HG03025 (cell line): Measurements from ENCODE around the gene ULK1.
"Not testable (repeated sequence)": the region's sequence is repeated elsewhere in the genome, so short reads cannot be mapped to it uniquely, and the experiment has no call there.

Experiments used
- ATAC-seq: cut with Tn5 transposase; IDR thresholded peaks from one replicate; pipeline ENCODE4 v1.9.1; 2021; ENCODE audit warnings: mild to moderate bottlenecking, moderate library complexity; ENCODE audit not compliant: unreplicated experiment, low FRiP score

ULK1 gene

DNA sequence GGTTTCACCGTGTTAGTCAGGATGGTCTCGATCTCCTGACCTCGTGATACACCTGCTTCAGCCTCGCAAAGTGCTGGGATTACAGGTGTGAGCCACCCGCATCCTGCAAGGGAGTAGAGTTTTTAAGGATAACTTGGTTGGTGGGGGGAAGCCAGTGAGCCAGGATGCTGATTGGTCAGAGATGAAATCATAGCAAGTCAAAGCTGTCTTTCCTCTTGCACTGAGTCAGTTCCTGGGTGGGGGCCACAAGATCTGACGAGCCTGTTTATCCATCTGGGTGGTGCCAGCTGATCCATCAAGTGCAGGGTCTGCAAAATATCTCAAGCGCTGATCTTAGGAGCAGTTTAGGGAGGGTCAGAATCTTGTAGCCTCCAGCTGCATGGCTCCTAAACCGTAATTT lies 9.3 kb upstream of the ULK1 start:
- not testable (repeated sequence) for ATAC-seq

DNA sequence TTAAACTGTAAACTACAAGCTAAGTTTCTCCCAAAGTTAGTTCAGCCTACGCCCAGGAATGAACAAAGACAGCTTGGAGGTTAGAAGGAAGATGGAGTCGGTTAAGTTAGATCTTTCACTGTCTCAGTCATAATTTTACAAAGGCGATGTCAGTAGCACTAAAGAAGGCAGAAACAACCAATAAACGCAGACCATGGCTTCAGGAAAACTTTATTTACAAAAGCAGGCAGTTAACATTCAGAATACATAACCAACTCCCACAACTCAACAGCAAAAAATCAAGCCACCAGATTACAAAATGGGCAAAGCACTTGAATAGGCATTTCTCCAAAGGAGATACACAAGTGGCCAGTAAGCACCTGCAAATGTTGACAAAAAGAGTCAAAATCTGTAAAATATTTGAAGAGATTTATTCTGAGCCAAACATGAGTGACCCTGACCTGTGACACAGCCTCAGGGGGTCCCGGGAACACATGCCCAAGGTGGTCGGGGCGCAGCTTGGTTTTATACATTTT lies 8.8 kb upstream of the ULK1 start:
- ATAC-seq, result no peak

DNA sequence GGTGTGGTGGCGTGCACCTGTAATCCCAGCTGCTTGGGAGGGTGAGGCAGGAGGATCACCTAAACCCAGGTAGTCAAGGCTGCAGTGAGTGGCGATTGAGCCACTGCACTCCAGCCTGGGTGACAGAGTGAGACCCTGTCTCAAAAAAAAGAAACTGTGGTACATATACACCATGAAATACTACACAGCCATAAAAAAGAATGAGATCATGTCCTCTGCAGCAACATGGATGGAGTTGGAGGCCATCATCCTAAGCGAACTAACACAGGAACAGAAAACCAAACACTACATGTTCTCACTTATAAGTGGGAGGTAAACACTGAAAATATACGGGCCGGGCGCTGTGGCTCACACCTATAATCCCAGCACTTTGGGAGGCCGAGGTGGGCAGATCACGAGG lies 2.7 kb upstream of the ULK1 start:
- not testable (repeated sequence) for ATAC-seq

- no peak for ATAC-seq
Observed at GRCh38 chr12:131892711-131893604, 1.5 kb upstream of the ULK1 start.

DNA sequence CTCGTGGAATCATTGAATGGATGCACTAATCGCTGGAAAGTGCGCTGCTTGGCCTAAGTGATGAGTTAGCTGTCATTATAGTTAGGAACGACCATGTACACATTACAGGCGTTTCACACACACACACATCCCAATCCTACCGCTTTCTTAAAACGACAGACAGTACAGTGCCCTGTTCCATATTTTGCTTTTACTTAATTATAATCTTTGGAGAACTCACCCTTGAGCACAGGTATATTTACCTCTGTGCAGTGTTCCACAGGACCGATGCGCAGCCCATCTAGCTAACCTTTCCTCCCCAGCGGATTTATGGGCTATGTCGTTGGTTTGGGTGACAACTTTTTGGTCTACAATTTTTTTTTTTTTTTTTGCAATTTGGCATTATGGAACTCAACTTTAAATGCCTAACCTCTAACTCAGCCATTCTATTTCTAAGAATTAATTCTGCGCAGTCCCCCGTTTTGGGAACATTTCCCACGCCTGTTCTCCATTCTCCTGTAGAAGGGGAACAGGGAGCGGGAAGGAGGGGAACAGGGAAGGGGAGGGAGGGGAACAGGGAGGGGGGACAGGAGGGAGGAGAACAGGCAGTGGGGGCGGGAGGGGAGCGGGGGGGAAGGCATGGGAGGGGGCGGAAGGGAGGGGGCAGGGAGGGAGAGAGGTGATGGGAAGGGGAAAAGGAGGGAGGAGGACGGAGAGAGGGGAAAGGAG lies 663 bp upstream of the ULK1 start:
- no peak for ATAC-seq

DNA sequence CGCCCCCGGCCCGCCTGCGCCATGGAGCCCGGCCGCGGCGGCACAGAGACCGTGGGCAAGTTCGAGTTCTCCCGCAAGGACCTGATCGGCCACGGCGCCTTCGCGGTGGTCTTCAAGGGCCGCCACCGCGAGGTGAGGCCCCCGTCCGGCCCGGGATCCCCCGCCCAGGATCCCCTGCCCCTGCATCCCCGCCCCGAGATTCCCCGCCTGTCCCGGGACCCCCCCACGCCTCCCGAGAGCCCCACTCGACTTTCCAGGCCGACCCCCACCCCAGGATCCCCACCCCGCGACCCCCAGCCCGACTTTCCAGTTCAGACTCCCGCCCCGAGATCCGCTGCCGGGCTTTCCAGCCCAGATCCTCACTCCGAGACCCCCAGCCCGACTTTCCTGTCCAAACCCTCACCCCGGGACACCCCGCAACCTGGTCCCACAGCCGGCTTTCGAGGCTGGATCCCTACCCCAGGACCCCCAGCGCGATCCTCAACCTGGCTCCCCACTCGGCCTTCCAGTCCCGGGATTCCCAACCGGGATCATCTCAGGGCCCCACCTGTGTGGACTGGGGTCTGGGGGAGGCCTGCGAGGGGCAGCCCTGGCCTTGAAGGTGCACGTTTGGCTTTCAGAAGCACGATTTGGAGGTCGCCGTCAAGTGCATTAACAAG lies 688 bp downstream of the ULK1 start:
- ATAC-seq, result peak; percentile 1

DNA sequence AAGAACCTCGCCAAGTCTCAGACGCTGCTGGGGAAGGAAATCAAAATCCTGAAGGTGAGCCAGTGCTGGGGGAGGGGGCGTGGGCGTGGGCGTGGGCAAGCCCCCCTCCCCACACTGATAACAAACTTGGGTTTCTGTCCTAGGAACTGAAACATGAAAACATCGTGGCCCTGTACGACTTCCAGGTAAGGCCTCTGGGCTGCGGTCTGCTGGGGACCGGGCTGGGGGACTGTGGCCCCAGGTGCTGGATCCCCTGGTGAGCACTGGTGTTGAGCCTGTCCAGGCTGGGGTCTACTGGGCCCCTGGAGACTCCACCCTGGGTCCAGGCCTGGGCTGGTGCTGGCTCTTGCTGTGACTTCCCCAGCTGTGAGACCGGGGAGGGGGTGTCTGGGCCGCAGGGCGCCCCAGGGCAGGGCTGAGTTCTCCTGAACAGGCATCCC lies 1.2 kb downstream of the ULK1 start:
- ATAC-seq, result peak; percentile 19

- peak; percentile 46 for ATAC-seq
Observed at GRCh38 chr12:131896080-131896810, 1.8 kb downstream of the ULK1 start.

GRCh38 chr12:131896811-131897270 lies 2.4 kb downstream of the ULK1 start:
- ATAC-seq, result no peak

GRCh38 chr12:131897276-131897675 lies 2.9 kb downstream of the ULK1 start:
- no peak for ATAC-seq

DNA sequence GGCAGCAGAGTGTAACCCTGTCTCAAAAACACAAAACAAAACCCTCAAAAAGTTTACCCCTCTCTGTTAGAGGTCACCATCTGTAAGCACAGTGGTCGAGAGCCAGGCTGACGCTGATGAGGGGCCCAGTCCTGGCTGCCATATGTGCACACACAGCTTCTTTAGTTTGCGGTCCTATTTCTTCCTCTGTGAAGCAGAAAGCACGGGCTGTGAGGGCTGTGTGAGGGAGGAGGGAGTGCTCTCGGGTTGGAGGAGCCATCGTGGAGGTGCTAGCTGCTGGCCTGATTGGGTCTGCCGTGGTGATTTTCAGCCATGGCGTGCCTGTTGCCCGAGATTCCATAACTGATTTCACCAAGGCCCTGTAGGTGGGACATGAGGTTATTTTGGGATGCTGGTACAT lies 3.5 kb downstream of the ULK1 start:
- no peak for ATAC-seq

DNA sequence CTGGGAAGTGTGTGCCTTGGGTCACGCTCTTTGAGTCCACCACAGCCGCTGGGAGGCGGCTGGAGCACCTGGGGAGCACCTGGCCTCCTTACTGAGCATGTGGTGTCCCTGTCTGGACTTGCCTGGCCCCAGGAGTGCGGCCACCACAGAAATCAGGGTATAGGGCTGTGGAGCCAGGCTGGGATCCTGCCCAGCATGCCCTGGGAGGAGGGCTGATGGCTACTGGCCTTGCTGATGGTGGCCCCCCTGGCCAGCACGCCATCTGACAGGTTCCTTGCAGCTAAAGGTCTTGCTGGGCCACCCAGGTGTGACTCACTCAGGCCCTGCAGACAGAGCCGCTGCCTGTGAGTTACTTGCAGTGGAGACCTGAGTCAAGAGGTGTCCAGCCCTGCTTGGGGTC lies 6.0 kb downstream of the ULK1 start:
- ATAC-seq, result no peak

- no peak for ATAC-seq
Observed at GRCh38 chr12:131901431-131902331, 7.3 kb downstream of the ULK1 start.

DNA sequence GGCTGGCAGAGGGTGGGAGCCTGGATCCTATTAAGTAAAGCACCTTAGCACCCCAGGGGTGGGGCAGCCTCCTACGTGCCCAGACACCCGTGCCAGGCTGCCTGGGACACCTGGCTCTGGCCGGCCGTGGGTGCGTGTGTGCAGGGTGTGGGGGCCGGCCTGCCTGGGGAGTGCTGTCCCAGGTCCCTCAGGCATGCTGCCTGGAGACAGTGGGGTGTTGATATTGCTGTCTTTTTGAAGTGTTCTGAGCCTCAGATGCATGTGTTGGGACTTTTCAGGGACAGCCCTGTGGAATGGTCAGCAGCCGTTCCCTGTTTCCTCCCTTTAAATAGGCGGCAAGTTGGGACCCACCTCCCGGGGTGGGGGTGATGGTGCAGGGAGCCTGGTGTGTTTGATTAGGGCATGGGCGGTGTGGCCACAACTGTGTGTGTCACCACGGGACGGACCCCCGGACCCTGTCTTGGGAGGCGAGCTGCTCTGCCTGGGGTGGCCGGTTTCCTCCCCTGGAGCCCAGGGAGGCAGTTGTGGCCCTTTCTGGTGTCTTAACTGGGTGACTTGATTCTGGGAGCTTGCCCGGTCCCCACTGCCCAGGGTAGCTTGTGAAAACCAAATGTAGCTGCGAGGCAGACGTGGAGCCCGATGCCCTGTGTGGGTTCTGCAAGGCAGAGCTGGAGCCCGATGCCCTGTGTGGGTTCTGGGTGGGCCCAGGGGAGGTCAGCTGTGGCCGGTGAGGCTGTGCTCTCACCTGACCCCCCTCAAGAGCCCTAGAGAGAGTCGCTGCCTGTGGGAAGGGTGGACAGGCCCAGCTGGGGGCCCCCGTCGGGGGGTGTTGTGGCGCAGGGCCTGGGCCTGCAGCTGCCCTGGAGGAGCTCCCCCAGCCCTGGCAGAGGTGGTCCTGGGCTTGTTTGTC lies 8.2 kb downstream of the ULK1 start:
- no peak for ATAC-seq

- no peak for ATAC-seq
Observed at GRCh38 chr12:131903270-131904255, 9.1 kb downstream of the ULK1 start.

DNA sequence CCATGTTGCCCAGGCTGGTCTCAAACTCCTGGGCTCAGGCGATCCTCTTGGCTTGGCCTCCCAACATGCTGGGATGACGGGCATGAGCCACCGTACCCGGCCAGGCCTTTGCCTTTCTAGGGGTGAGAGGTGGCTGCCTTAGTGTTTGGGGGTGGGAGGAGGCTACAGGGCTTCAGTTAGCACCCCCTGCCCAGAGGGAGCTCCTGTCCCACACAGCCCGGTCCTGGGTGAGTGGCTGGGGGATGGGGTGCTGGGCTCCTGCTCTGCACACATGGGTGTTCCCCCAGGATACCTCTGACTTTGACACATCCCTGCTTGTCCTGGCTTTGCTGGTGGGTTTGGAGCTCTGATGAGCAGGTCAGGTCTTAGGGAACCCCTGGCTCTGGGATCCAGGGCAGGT lies 9.9 kb downstream of the ULK1 start:
- no peak for ATAC-seq

GRCh38 chr12:131905081-131905629 lies 10.7 kb downstream of the ULK1 start:
- ATAC-seq, result no peak
